GM12874 (cell line): ENCODE measurements around the gene SMCO2.

Experiments used
- TF ChIP-seq, protein P1 (sequence below): IDR thresholded peaks from 2 replicates; pipeline ENCODE4 v1.5.1; 2011; ENCODE audit warnings: low read depth, mild to moderate bottlenecking, control low read depth, low read length, moderate library complexity; ENCODE audit not compliant: insufficient read depth

The SMCO2 gene

GRCh38 chr12:27537855-27538675 is 91.5 kb downstream of the SMCO2 start:
- TF ChIP-seq, protein P1, sequence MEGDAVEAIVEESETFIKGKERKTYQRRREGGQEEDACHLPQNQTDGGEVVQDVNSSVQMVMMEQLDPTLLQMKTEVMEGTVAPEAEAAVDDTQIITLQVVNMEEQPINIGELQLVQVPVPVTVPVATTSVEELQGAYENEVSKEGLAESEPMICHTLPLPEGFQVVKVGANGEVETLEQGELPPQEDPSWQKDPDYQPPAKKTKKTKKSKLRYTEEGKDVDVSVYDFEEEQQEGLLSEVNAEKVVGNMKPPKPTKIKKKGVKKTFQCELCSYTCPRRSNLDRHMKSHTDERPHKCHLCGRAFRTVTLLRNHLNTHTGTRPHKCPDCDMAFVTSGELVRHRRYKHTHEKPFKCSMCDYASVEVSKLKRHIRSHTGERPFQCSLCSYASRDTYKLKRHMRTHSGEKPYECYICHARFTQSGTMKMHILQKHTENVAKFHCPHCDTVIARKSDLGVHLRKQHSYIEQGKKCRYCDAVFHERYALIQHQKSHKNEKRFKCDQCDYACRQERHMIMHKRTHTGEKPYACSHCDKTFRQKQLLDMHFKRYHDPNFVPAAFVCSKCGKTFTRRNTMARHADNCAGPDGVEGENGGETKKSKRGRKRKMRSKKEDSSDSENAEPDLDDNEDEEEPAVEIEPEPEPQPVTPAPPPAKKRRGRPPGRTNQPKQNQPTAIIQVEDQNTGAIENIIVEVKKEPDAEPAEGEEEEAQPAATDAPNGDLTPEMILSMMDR, result no peak

DNA sequence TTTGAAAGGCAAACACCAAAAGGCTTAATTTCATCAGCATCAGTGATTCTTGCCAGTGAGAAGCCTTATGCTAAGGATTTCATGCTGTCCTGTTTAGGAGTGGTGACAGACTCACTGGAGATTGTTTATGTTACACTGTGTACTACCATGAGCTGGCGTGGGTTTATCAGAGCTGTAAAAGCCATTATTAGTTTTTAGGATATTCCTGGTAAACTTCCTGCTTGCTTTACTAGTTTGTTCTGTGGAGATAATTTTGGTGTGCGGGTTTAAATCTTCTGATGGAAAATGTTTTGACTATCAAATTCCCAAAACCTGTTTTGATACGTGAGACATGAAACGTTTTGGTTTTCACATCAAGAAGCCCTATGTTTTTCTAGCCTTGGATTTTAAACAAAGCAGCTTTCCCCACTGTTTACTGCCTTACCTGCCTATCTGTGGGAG is 92.7 kb downstream of the SMCO2 start:
- TF ChIP-seq, protein P1, result no peak

- TF ChIP-seq, protein P1, result no peak
Measured at GRCh38 chr12:27541031-27541719, 94.6 kb downstream of the SMCO2 start.

- TF ChIP-seq, protein P1, result no peak
Measured at GRCh38 chr12:27542628-27543027, 96.1 kb downstream of the SMCO2 start.

DNA sequence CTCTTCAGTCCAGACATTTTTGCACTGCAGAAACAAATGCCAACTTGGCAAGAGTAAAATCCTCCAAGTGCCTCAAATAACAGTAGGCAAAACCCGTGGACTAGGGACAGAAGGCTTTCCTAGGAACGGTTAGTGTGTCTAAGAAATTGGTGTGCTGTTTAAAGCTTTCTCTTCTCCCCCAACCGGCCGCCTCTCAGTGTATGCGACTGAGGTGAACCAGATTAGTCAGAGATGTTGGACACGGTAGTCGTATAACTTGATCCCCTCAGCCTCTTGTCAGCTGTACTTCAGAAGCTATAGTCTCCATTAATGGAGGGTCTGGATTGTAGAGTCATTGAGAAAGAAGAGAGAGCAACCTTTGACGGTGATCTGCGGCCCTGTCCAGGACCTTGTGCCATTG is 99.1 kb downstream of the SMCO2 start:
- TF ChIP-seq, protein P1, result no peak

- TF ChIP-seq, protein P1, result no peak
Measured at GRCh38 chr12:27547592-27547991, 101.1 kb downstream of the SMCO2 start.

GRCh38 chr12:27548301-27549199 is 102.0 kb downstream of the SMCO2 start:
- TF ChIP-seq, protein P1, result no peak
